ENCODE measurements around the gene PRR33. TPM values are rescaled to one million over a fixed set of nuclear protein-coding genes. Genes with fewer than 3 reads are reported as not detected.
A peak's percentile ranks its signal among the peaks of the same experiment; 100 is the strongest.
"Not testable (repeated sequence)": the region's sequence is repeated elsewhere in the genome, so short reads cannot be mapped to it uniquely, and the experiment has no call there.

The PRR33 gene
- total RNA-seq, 2 experiments from 2014 or later = 0.16 to 0.20 TPM

DNA sequence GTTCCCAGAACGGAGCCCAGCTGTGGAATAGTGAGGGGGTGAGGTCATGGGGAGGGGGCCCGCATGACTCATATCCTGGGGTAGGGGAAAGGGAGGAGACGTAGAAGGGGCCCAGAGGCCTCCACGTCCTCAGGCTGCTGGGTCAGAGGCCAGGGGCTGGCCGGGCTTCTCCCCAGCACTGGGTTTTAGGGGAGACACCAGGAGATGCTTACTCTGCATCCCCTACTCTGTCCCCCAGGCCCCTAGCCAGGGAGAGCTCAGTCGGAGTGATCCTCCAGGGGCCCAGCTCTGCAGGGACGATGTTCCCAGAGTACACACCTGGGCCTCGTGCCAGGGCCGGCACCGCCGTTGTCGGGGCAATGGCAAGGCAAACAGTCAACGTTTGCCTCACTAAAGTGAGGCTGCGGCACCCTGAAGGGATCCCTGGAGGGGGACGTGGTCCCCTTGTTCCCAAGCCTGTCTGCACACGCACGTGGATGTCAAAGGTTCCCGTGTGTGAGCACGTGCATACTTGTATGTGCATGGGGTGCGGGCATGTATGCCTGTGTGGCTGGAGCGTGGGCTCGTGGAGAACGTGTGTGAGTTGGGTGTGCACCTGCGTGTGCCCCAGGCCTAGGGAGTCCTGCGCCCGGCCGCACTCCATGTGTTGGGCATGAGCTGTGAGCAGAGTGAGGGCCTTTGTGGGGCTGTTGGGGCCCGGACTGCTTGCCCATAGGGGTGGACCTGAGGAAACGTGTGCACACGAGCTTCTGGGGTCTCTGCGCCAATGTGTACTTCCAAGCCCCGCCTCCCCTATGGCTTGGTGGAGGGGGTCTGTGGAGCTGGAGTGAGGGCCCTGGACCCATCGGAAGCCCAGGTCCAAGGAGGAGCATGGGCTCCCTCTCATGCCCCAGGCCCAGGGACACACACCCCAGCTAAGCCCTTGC is 14.2 kb downstream of the PRR33 start:
- H3K4me1 Mint-ChIP-seq (ENCODE audit: low read depth) = peaks cover 23% of the 10 kb centered on the region
- H3K4me3 Mint-ChIP-seq = no peak overlapping the region
- no peak for TF ChIP-seq CTCF (IDR thresholded peaks at IDR 0.05)

DNA sequence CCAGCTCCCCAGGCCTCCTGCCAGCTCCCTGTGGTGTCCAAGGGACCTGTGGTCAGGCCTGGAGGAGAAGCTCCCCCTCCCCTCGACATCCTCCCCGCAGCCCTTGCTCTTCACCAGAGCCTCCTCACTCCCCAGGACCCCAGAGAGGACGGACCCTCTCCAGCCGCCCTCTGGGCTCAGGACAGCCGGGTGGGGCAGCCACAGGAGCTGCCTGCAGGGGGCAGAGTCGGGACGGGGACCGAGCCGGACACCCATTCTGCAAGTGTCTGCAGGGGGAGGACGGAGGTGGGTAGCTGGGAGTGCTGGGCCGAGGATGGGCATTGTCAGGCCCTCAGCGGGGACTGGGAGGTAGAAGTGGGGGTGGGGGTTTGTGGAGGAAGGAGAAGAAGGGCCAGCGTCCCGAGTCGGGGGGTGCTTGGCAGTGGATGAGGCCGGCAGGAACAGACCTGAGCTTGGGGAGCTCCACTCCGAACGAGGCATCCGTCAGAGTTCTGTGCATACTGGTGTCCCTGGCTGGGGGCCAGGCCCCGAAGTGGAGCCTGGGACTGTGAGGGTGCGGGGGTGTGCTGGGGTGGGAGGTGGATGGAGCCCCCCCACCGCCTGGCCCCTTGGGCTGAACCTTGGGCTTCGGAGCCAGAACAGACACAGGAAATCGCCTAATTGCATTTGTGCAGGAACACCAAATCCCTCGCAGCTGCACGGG is 15.2 kb downstream of the PRR33 start:
- intact Hi-C loops (cut with micrococcal nuclease) = no loop called here
- Mint-ChIP-seq H3K27ac (no peak overlapping the region), H3K4me1 (ENCODE audit: low read depth) (peaks cover 28% of the 10 kb centered on the region), H3K9me3 (no peaks in the 10 kb centered on the region), H3K27me3 (no peaks in the 10 kb centered on the region), H3K4me3 (no peak overlapping the region), H3K36me3 (ENCODE audit: low read depth) (no peaks in the 10 kb centered on the region)
- ATAC-seq (no peak), DNase-seq (peak; percentile 38)
- ChIA-PET POLR2A (interaction anchor here (0.5 to 1.3 kb wide), 6 partner anchors 13 to 367 kb away, joined by 3 to 5 read pairs (median 3); no protein-coding TSS in a partner anchor), CTCF (interaction anchor here (0.8 to 2.0 kb wide), 16 partner anchors 10 to 274 kb away, joined by 3 to 10 read pairs (median 4); partner anchors contain the start of genes LSP1 and PRR33)
- TF ChIP-seq CTCF (IDR thresholded peaks at IDR 0.05) = no peak

More for the DNA sequence above, 14.2 kb downstream of the PRR33 start:
- H3K9me3 Mint-ChIP-seq = no peaks in the 10 kb centered on the region
- ATAC-seq = no peak
- no peaks in the 10 kb centered on the region for H3K36me3 Mint-ChIP-seq (ENCODE audit: low read depth)
- H3K27me3 Mint-ChIP-seq = no peaks in the 10 kb centered on the region
- intact Hi-C loops (cut with micrococcal nuclease) = no loop called here
- DNase-seq = peak; percentile 1
- ChIA-PET POLR2A (interaction anchor here (1.0 to 1.3 kb wide), 6 partner anchors 12 to 69 kb away, joined by 3 to 5 read pairs (median 3); no protein-coding TSS in a partner anchor), CTCF (interaction anchor here (0.8 to 2.0 kb wide), 12 partner anchors 12 to 273 kb away, joined by 3 to 10 read pairs (median 4); partner anchors contain the start of genes LSP1 and PRR33)
- no peak overlapping the region for H3K27ac Mint-ChIP-seq

DNA sequence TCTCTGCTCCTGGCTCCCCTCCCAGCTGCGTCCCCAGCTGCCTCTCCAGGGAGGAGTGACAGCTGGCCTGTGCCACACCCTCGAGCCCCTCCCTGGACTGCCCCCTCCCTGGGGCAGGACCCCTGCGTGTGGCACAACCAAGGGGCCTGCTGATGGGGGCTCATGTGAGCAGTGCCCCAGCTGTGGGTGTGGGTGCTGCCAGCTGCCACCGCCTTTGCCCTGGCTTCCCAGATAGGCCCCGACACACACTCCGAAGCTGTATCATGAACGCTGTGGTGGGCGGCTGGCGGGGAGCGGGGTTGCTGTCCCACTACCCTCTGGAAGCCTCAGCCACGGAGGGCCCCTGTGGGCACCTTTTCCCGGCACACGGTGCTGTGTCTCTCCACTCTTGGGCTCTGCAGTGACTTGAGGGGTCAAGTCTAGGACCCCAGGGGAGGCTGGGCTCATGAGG is 15.8 kb downstream of the PRR33 start:
- ChIA-PET POLR2A (interaction anchor here (0.5 to 1.7 kb wide), 4 partner anchors 15 to 367 kb away, joined by 3 to 5 read pairs (median 4); no protein-coding TSS in a partner anchor), CTCF (interaction anchor here (1.0 to 2.0 kb wide), 9 partner anchors 9 to 182 kb away, joined by 3 to 10 read pairs (median 6); partner anchors contain the start of genes LSP1 and PRR33)
- H3K27me3 Mint-ChIP-seq; ATAC-seq; H3K27ac Mint-ChIP-seq; H3K9me3 Mint-ChIP-seq; H3K4me3 Mint-ChIP-seq; intact Hi-C loops (cut with micrococcal nuclease); H3K36me3 Mint-ChIP-seq (ENCODE audit: low read depth): not testable (repeated sequence)
- H3K4me1 Mint-ChIP-seq (ENCODE audit: low read depth) = peaks cover 32% of the 10 kb centered on the region
- DNase-seq = peak; percentile 1

DNA sequence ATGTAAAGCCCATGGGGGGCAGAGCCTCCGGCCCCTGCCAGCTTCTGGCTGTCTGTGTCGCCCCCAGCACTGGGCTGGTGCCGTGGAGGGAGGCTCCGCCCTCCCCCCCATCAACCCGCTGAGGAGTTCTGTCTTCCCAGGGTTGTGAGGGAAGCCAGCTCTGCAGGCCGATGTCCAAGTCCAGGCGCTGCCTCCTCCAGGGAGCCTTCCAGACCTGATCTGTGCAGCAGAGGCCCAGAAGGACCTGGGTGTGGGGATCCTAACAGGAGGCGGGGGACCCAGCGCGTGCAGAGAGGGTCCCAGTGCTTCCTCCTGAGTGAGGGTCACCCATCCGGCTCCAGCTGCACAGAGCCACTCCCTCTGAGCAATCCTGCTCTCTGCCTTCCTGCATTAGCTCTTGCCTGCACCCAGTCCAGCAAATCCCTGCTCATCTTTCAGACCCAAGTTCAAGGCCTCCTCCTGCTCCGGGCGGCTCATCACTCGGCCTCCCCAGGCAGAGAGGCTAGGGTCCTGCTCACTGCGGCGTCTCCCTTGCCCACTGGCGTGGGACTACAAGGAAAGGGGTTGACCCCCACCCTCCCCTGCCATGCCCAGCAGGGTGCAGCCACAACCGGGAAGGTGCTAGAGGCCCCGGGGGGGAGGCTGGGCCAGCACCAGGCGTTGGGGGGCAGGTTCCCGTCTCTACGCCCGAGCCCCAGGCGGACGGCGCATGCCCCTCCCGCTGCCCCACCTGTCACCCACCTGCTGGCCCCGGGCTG is 16.4 kb downstream of the PRR33 start:
- Mint-ChIP-seq H3K4me3 (no peak overlapping the region), H3K27ac (no peak overlapping the region), H3K9me3 (no peaks in the 10 kb centered on the region), H3K27me3 (no peaks in the 10 kb centered on the region), H3K36me3 (ENCODE audit: low read depth) (no peaks in the 10 kb centered on the region), H3K4me1 (ENCODE audit: low read depth) (peaks cover 36% of the 10 kb centered on the region)
- ATAC-seq (no peak), DNase-seq (peak; percentile 1)
- TF ChIP-seq CTCF (IDR thresholded peaks at IDR 0.05) = no peak
- intact Hi-C loops (cut with micrococcal nuclease) = no loop called here
- ChIA-PET POLR2A (interaction anchor here (1.7 kb wide), 1 partner anchor 21 kb away, joined by 5 read pairs; no protein-coding TSS in a partner anchor), CTCF (interaction anchor here (1.6 to 1.9 kb wide), 4 partner anchors 19 to 182 kb away, joined by 5 to 10 read pairs (median 7); no protein-coding TSS in a partner anchor)

DNA sequence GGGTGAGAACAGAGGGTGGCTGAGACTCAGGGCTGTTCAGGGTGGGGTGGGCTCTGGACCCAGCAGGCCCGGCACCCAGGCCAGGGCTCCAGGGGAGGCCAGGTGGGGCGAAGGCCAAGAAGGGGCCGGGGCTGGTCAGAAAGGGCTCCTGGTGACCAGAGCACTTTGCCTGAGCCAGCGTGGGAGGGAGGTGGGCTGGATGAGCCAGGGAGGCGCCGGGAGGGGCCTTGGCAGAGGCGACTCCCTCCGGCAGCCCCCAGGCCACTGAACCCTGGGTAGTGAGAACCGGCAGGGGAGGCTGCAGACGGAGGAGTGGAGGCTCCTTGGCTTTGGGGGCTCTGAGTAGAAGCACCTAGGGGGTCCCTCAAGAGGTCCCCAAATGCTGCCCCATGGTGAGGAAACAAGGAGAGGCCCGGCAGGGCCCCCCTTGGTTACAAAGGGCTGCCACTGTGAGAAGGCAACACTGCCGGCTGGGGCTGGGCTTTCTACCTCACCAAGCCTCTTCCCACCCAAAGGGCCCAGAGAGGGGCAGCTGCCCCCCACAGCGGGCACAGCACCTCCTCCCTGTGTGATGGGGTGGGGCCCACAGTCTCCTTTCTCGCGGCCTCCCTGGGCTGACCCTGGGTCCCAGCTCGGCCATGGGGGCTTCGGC is 17.1 kb downstream of the PRR33 start:
- intact Hi-C loops (cut with micrococcal nuclease); H3K4me3 Mint-ChIP-seq; H3K9me3 Mint-ChIP-seq; ATAC-seq; CTCF ChIA-PET; H3K27ac Mint-ChIP-seq; H3K27me3 Mint-ChIP-seq; H3K36me3 Mint-ChIP-seq (ENCODE audit: low read depth): not testable (repeated sequence)
- DNase-seq = peak; percentile 8
- H3K4me1 Mint-ChIP-seq (ENCODE audit: low read depth) = peaks cover 43% of the 10 kb centered on the region
- POLR2A ChIA-PET = interaction anchor here (1.7 kb wide), 1 partner anchor 21 kb away, joined by 5 read pairs; no protein-coding TSS in a partner anchor

DNA sequence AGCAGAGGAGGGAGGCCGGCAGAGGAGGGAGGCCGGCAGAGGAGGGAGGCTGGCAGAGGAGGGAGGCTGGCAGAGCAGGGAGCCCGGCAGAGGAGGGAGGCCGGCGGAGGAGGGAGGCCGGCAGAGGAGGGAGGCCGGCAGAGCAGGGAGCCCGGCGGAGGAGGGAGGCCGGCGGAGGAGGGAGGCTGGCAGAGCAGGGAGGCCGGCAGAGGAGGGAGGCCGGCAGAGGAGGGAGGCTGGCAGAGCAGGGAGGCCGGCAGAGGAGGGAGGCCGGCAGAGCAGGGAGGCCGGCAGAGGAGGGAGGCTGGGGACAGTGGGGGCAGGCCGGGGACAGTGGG is 17.9 kb downstream of the PRR33 start:
- DNase-seq; H3K27ac Mint-ChIP-seq; H3K9me3 Mint-ChIP-seq; H3K27me3 Mint-ChIP-seq; intact Hi-C loops (cut with micrococcal nuclease); ATAC-seq; POLR2A ChIA-PET; H3K4me3 Mint-ChIP-seq; H3K36me3 Mint-ChIP-seq (ENCODE audit: low read depth): not testable (repeated sequence)
- CTCF ChIA-PET = interaction anchor here (1.4 kb wide), 1 partner anchor 9 kb away, joined by 8 read pairs; no protein-coding TSS in a partner anchor
- peaks cover 51% of the 10 kb centered on the region for H3K4me1 Mint-ChIP-seq (ENCODE audit: low read depth)

All from activated CD8-positive, alpha-beta T cell treated with anti-CD3 and anti-CD28 coated beads for 36 hours (primary cell).